ENCODE data around the gene IL11.

IL11 gene

DNA sequence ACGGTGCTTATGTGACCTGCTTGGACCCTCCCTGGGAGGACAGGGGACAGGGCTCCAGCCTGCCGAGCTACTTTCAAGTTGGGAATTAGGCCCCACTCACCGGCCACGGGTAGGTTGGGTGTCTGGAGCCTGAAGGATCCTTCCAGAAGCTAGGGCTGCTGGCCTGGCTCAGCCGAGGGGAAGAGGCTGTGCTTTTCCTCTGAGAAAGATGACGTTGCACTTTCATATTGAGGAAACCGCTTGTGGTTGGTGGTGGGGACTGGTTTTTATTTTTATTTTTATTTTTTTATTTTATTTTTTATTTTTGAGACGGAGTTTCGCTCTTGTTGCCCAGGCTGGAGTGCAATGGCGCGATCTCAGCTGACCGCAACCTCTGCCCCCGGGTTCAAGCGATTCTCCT, 45.1 kb downstream of the IL11 start, which contains the start of gene TMEM150B:
Gene TMEM150B (minus strand): TSS at position 170 of the 400 bp plus-strand sequence. CDS start 4,305 bp downstream, outside the sequence.
- no peak for DNase-seq (ENCODE audit: low read depth)

DNA sequence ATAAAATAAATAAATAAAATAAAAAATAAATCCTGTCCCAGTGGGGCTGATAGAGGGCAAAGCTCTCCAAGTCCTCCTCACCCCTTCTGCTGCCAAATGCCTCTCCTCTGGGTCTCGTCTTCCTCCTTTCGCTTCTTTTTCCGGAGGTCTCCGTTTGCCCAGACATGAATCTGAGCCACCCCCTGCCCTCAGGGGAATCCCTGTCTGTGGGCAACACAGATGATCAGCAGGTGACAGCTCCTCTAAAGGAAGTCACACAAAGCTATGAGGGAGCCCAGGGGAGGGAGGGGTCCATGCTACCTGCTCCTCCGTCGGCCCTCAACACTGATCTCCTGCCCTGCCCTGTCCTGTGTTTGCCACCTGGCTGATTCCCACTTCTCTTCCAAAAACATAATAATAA, 45.6 kb downstream of the IL11 start:
- no peak for DNase-seq (ENCODE audit: low read depth)

DNA sequence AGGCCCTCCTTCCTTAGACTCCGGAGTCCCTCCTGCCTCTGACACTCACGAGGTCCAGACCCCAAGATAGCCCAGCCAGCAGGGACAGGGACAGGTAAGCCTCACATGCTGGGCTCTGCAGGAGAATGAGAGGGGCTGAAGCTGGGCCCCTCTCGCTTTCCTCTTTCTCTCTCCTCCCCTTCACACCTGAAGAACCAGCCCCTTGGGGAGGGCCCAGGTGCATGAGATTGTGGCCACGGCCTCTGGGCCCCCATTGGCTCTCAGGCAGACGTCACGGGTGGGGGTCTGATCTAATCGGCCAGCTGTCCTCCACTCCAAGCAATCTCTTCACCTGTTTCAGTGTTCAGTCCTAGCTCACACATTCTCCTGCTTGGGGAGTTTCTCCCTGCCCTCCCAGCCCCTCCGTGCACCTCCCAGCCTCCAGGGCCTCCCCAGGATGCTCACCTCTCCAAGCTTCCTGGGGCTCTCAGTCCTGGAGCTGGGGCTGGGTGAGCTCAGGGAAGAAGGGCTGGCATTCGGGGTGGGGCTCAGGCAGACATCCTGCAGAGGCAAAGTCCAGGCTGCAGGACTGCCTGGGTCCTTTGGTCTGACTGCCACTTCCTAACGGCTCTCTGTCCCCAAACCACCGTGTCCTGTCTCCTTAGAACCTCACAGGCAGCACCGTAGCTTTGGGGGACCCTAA, 47.9 kb downstream of the IL11 start:
- no peak for DNase-seq (ENCODE audit: low read depth)

DNA sequence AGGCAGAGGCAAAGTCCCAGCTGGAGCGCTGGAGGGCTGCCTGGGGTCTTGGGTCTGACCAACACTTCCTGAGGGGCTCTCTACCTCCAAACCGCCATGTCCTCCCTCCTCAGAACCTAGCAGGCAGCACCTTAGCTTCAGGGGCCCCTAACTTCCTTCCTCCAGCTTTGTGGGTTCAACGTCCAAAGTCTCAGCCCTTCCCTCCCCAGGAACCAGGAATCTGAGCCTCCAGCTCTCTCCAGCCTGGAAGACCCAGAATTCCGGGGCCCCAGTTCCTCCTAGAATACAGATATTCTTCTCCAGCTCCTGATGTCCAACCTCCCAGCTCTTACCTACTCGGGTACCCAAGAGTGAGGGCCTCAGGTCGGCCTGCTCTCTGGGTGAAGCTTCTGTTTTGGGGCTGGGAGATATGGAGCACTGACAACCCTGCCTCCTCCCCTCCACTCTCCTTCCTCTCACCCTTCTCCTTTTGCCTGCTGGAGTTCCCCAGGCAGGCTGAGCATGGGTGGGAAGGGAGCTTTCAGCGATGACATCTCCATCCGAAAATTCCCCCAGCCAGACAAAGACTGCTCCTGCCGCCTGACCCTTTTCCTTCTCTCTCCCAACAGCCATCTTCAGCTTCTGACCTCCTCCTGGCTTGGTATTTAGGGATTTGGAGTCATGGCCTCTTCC, 48.7 kb downstream of the IL11 start:
- DNase-seq (ENCODE audit: low read depth): no peak

DNA sequence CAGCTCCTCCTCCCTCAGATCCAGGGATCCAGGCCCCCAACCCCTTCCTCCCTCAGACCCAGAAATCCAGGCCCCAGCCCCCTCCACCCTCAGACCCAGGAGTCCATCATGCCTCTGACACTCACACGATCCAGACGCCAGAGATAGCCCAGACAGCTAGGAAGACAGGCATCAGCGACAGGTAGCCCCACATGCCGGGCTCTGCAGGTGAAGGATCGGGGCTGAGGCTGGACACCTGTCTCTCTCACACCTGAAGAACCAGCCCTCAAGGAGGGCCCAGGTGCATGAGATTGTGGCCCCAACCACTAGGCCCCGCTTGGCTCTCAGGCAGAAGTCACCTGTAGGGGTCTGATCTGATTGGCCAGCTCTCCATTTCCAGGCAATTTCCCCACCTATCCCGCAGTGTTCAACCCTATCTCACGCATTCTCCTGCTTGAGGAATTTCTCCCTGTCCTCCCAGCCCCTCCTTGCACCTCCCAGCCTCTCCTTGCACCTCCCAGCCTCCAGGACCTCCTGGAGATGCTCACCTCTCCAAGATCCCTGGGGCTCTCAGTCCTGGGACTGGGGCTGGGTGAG, 49.3 kb downstream of the IL11 start:
- no peak for DNase-seq (ENCODE audit: low read depth)

DNA sequence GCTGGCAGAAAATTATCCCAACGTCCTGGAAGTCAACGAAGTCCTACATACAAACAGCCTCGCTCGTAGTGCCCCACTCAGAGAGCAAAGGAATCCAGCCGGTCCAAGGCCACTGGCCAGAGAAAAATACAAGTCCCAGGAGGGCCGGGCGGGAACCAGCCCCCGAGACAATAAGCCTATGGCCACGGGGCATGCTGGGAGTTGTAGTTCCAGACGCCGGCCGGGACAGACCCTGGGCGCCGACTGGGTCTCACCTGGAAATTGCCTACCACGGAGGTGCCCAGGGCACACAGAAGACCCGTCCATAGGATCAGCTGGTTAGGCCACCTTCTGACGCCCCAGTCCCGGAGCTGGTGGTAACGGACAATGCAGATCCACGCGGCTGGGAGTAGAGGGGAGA, 50.5 kb downstream of the IL11 start:
- DNase-seq (ENCODE audit: low read depth): no peak

DNA sequence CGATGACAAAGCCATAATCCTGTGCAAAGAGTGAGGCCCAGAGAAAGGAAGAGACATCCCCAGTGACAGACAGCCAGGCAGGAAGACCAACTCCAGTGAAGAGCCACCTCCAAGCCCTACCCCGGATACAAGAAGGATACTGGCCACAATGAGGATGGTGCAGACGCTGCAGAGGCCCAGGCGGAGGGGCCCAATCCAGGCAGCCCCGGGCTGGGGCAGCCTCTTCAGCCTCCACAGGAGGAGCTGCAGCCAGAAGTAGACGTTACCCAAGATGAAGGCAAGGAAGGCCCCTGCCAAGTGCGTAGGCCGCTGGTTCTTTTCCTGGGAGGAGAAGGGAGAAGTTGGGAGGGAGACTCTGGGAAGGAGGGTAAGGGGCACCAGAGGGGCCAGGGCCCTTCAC, 53.6 kb downstream of the IL11 start:
- DNase-seq (ENCODE audit: low read depth): no peak

DNA sequence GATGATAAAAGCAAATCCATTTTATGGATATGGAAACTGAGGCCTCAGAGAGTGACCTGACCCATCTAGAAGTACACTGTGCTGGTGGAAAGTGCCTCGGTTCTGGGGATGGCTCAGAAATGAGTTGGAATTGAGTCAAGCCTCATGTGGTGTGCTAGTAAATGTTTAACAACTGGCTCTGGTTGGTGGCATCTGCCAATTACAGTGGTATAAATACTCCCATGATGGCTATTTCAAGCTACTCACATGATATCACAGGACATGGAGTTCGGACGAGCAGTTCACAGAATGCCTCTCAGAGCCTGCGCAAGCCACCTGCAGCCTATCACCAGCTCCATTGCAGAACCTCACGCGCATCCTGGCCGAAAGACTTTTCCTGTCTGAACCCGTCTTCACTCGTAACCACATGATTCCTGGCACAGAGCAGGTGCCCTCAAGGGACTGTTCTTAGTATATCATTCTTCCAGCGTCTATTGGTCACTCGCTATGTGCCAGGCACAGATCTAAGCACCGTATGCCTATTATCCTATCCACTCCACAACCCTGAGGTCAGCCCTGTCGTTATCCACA, 54.2 kb downstream of the IL11 start:
- DNase-seq (ENCODE audit: low read depth): no peak

DNA sequence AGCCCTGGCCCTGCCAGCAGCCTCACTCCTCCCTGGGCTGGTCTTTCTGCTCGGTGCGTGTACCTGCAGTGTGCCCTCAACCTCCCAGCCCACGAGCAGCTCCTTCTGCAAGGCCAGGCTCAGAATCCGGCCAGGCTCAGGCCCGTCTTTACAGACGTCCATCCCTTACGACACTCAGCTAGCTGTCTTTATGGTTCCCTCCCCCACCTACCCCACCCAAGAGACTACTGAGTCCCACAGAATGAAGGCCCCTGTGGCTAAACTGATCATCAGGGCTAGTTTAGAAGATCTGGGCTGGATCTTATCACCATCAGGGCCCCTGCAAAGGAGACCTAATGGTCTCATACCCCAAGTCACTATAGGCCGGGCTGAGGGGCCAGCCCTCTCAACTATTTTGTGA, 55.9 kb downstream of the IL11 start:
- no peak for DNase-seq (ENCODE audit: low read depth)

All from T follicular helper cell (primary cell).